ENCODE results near the gene RSPH6A. TPM values are rescaled to one million over a fixed set of nuclear protein-coding genes. Genes with fewer than 3 reads are reported as not detected.

The RSPH6A gene
- total RNA-seq, 2 donors from 2014 or later = not detected

GRCh38 chr19:45784096-45784495 lies 31.0 kb downstream of the RSPH6A start:
- Histone ChIP-seq H3K36me3 (peaks cover 34% of the 10 kb centered on the region), H3K27me3 (no peaks in the 10 kb centered on the region), H3K4me1 (peaks cover 0 to 90% of the 10 kb centered on the region in 2 donors), H3K27ac (peak overlapping the region; percentile 93 to 95), H3K4me3 (no peak overlapping the region), H3K9me3 (no peaks in the 10 kb centered on the region)
- no peak for DNase-seq (ENCODE audit: low spot score)
- no peak for TF ChIP-seq CTCF (IDR thresholded peaks at IDR 0.05)

GRCh38 chr19:45782820-45783785 lies 32.0 kb downstream of the RSPH6A start:
- DNase-seq (ENCODE audit: low spot score) = peak; percentile 80
- Histone ChIP-seq H3K27ac (peak overlapping the region; percentile 93 to 95), H3K4me1 (peaks cover 0 to 86% of the 10 kb centered on the region in 2 donors), H3K27me3 (no peaks in the 10 kb centered on the region), H3K36me3 (peaks cover 37% of the 10 kb centered on the region), H3K9me3 (no peaks in the 10 kb centered on the region), H3K4me3 (peak overlapping the region; percentile 62 to 71)
- TF ChIP-seq CTCF (IDR thresholded peaks at IDR 0.05) = no peak

GRCh38 chr19:45782162-45782691 lies 32.9 kb downstream of the RSPH6A start, which contains the start of gene DMPK:
DMPK (minus strand) TSS chr19:45782490; CDS start chr19:45782352, 138 bp downstream.
- Histone ChIP-seq H3K9me3 (no peaks in the 10 kb centered on the region), H3K27ac (peak within 1 kb of the TSS; percentile 93 to 95), H3K4me3 (peak within 1 kb of the TSS; percentile 62 to 71), H3K4me1 (peaks cover 0 to 82% of the 10 kb centered on the region in 2 donors), H3K27me3 (no peaks in the 10 kb centered on the region), H3K36me3 (peaks cover 43% of the 10 kb centered on the region)
- TF ChIP-seq CTCF (IDR thresholded peaks at IDR 0.05) = no peak
- no peak for DNase-seq (ENCODE audit: low spot score)

- peaks cover 43% of the 10 kb centered on the region for H3K36me3 ChIP-seq
- no peaks in the 10 kb centered on the region for H3K27me3 ChIP-seq
- peak overlapping the region; percentile 93 to 95 for H3K27ac ChIP-seq
- H3K4me3 ChIP-seq = peak overlapping the region; percentile 62 to 71
- H3K9me3 ChIP-seq = no peaks in the 10 kb centered on the region
- TF ChIP-seq CTCF (IDR thresholded peaks at IDR 0.05) = no peak
- DNase-seq (ENCODE audit: low spot score) = no peak
- peaks cover 0 to 80% of the 10 kb centered on the region in 2 donors for H3K4me1 ChIP-seq
Measured at GRCh38 chr19:45781214-45782161, 33.6 kb downstream of the RSPH6A start.

DNA sequence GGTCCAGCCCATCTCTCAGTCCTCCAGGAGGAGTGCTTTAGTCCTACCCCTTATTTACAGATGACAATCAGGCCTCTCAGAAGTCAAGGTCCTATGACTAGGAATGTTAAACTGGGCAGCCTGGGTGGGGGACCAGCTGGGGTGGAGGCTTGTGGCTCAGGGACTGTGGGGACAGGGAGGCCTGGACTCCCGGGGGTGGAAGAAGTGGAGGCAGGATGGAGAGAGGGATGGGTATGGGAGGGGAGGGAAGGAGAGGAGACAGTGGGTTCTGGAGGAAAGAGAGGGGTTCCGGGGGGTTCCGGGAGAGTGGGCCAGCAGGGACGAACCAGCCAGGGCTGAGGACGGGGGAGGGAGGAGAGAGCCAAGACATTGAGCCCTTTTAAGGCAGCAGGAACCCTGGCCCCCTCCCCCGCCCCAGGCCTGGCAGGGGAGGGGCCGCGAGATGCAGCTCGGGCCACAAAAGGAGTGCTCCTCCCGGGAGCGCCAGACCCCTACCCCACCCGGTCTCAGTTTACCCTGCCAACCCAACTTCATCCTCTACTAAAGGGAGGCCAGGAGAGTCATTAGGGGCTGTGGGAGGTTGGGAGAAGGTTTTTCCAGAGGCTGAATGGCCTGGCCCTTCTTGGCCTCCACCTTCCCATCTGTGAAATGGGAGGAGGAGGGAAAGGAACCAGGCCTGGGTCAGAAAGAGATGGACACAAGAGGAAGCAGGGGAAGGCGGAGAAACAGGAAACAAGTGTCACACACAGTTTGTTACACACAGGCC lies 34.5 kb downstream of the RSPH6A start:
- Histone ChIP-seq H3K9me3 (no peaks in the 10 kb centered on the region), H3K36me3 (peaks cover 38% of the 10 kb centered on the region), H3K4me1 (peaks cover 0 to 72% of the 10 kb centered on the region in 2 donors), H3K27ac (peak overlapping the region; percentile 93 to 95), H3K4me3 (peak overlapping the region; percentile 62 to 71), H3K27me3 (no peaks in the 10 kb centered on the region)
- TF ChIP-seq CTCF (IDR thresholded peaks at IDR 0.05) = no peak
- DNase-seq (ENCODE audit: low spot score) = no peak
